GM10266 (cell line): ENCODE data around the gene SND1.

Source experiments
- DNase-seq: peaks from one replicate; pipeline ENCODE4 v3.0.0; 2012; ENCODE audit errors: extremely low spot score
- CTCF ChIP-seq: IDR thresholded peaks from 2 replicates; pipeline ENCODE4 v1.5.1; 2012; ENCODE audit warnings: mild to moderate bottlenecking, low read depth; ENCODE audit not compliant: control insufficient read depth, insufficient read depth; ENCODE audit errors: missing control alignments

The SND1 gene

DNA sequence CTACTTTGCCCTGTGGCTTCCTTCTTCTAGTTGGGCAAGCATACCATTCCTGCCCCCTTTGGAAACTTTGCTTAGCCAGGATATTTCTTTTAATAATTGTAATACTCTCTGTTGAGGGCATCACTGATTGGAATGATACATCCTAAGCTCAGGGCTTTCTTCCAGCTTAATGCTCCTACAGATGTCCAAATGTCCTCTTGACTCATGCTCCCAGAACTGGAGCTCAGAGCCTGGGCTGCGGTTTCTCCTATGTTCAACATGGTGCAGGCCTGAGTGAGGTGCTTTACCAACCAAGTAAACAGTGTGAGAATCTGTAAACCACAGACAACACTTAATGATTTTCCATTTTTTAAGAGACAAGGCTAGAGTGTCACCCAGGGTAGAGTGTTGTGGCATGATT, 270.7 kb downstream of the SND1 start:
- TF ChIP-seq CTCF, result no peak

GRCh38 chr7:127924874-127925273, 272.9 kb downstream of the SND1 start:
- no peak for DNase-seq
- no peak for TF ChIP-seq CTCF

More for the DNA sequence above, 270.7 kb downstream of the SND1 start:
- no peak for DNase-seq

- no peak for DNase-seq
- no peak for TF ChIP-seq CTCF
These were observed 275.3 kb downstream of the SND1 start for GRCh38 chr7:127927348-127927696.

- TF ChIP-seq CTCF, result no peak
- no peak for DNase-seq
These were observed 276.2 kb downstream of the SND1 start for GRCh38 chr7:127928222-127928621.

- TF ChIP-seq CTCF, result no peak
- DNase-seq, result no peak
These were observed 276.9 kb downstream of the SND1 start for GRCh38 chr7:127928852-127929251.

DNA sequence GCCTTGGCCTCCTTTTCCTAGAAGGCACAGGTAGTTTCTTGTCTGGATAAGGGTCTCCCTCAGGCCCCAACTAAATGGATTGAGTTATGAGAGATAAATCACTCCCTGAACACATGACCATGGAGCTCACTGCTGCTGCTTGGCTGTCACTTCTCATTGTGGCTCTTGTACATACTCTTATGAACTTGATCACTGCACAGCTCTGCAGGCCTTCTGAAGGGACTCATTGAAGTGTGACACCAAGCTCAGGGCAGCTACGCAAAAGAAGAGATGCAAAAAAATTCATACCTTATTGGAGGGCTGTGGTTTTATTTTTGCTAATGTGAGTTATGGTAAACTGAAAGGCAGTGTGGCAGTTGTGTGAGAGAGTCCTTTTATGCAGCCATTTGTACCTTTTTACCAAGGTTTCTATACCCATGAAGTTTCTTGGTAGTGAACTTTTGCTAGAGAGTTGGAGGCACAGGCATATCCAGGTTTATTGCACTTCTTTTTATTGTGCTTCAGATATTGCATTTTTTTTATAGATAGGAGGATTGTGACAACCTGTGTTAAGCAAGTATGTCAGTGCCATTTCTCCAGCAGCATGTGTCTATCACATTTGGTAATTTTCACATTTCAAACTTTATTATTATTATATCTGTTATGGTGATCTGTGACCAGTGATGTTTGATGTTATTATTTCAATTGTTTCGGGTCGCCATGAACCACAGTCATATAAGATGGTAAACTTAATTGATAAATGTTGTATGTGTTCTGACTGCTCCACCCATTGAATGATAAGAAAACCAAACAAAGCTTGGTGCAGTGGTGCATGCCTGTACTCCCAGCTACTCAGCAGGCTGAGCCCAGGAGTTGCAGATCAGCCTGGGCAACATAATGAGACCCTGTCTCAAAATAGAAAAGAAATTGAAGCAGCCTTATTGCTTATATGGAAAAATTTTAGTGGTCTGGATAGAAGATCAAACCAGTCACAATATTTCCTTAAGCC, 278.6 kb downstream of the SND1 start:
- DNase-seq, result no peak
- TF ChIP-seq CTCF, result no peak

- no peak for DNase-seq
- no peak for TF ChIP-seq CTCF
These were observed 280.1 kb downstream of the SND1 start for GRCh38 chr7:127932076-127932475.
